CD14-positive monocyte (primary cell): ENCODE measurements around the gene SHROOM3. TPM values are rescaled to one million over a fixed set of nuclear protein-coding genes. Genes with fewer than 3 reads are reported as not detected.

ENCODE experiments used
- DNase-seq, 3 donors: peaks; one replicate each; pipeline ENCODE4 v3.0.0-alpha.2; 2011 to 2022
- H2AFZ ChIP-seq: 2 replicates; pipeline ENCODE4 v1.6.0; 2012; ENCODE audit warnings: mild to moderate bottlenecking, low read depth, low read length, inconsistent platforms; ENCODE audit not compliant: insufficient read depth, poor library complexity, severe bottlenecking
- H3K27ac ChIP-seq, 2 donors: 1 replicate in 1 of 2; 2 replicates in 1 of 2; pipeline ENCODE4 v1.5.1; 2012 to 2013; ENCODE audit warnings: low read length in 2 of 2, control low read depth in 1 of 2, inconsistent platforms in 1 of 2, low read depth in 1 of 2, mild to moderate bottlenecking in 1 of 2
- H3K27me3 ChIP-seq, 2 donors: one replicate each; pipeline versions ENCODE4 v1.6.0 to v1.6.1; 2011 to 2013; ENCODE audit warnings: low read length in 2 of 2; ENCODE audit not compliant: control insufficient read depth in 2 of 2, insufficient read depth in 2 of 2
- H3K36me3 ChIP-seq, 2 donors: replicated peaks in 1 of 2; 1 replicate in 1 of 2; 2 replicates in 1 of 2; pipeline versions ENCODE4 v1.5.1 to v1.6.1; 2012 to 2013; ENCODE audit warnings: low read length in 2 of 2, control low read depth in 1 of 2, inconsistent platforms in 1 of 2, mild to moderate bottlenecking in 1 of 2; ENCODE audit not compliant: insufficient read depth in 2 of 2, control insufficient read depth in 1 of 2
- H3K4me1 ChIP-seq, 2 donors: 1 replicate in 1 of 2; 2 replicates in 1 of 2; pipeline versions ENCODE4 v1.5.1 to v1.6.1; 2012 to 2013; ENCODE audit warnings: low read length in 2 of 2, control low read depth in 1 of 2, inconsistent platforms in 1 of 2, mild to moderate bottlenecking in 1 of 2, moderate library complexity in 1 of 2; ENCODE audit not compliant: insufficient read depth in 2 of 2, control insufficient read depth in 1 of 2
- H3K4me2 ChIP-seq: replicated peaks from 2 replicates; pipeline ENCODE3; 2012; ENCODE audit warnings: low read length, moderate library complexity, mild to moderate bottlenecking; ENCODE audit not compliant: poor library complexity, severe bottlenecking; ENCODE audit errors: extremely low read depth
- H3K4me3 ChIP-seq, 3 experiments: fragments of 200-600 bp in 1 of 3; sonication (generic) in 1 of 3; replicated peaks in 1 of 3; 1 replicate in 2 of 3; 2 replicates in 1 of 3; pipeline ENCODE4 v1.5.1; 2011 to 2013; ENCODE audit warnings: low read length in 3 of 3, mild to moderate bottlenecking in 3 of 3, control low read depth in 2 of 3, low read depth in 2 of 3, inconsistent platforms in 1 of 3, moderate library complexity in 1 of 3
- H3K79me2 ChIP-seq: 2 replicates; pipeline ENCODE4 v1.6.0; 2012; ENCODE audit warnings: mild to moderate bottlenecking, control low read depth, inconsistent platforms, low read length, moderate library complexity; ENCODE audit not compliant: insufficient read depth
- H3K9ac ChIP-seq: 2 replicates; pipeline ENCODE4 v1.6.0; 2017; ENCODE audit warnings: low read length, mild to moderate bottlenecking; ENCODE audit not compliant: insufficient read depth, poor library complexity, severe bottlenecking
- H3K9me3 ChIP-seq, 2 donors: replicated peaks in 1 of 2; 1 replicate in 1 of 2; 2 replicates in 1 of 2; pipeline versions ENCODE4 v1.5.1 to v1.6.1; 2012 to 2013; ENCODE audit warnings: low read length in 2 of 2, control low read depth in 1 of 2; ENCODE audit not compliant: control insufficient read depth in 1 of 2, insufficient read depth in 1 of 2
- H4K20me1 ChIP-seq: 2 replicates; pipeline ENCODE4 v1.6.0; 2012; ENCODE audit warnings: mild to moderate bottlenecking, low read length, control low read depth, moderate library complexity; ENCODE audit not compliant: insufficient read depth
- H3K27ac Mint-ChIP-seq, 7 donors: one replicate each; pipeline ENCODE4 v1.8.0; 2020; ENCODE audit warnings: mild to moderate bottlenecking in 7 of 7, mixed read lengths in 7 of 7, moderate library complexity in 6 of 7, inconsistent platforms in 2 of 7
- H3K27me3 Mint-ChIP-seq, 3 donors: one replicate each; pipeline ENCODE4 v1.8.0; 2021 to 2022; ENCODE audit warnings: low read depth in 3 of 3, mild to moderate bottlenecking in 3 of 3, mixed read lengths in 3 of 3, moderate library complexity in 3 of 3, inconsistent platforms in 1 of 3
- H3K36me3 Mint-ChIP-seq, 2 donors: one replicate each; pipeline ENCODE4 v1.8.0; 2020; ENCODE audit warnings: mixed read lengths in 2 of 2, inconsistent platforms in 1 of 2, mild to moderate bottlenecking in 1 of 2
- H3K4me1 Mint-ChIP-seq: one replicate; pipeline ENCODE4 v1.8.0; 2020; ENCODE audit warnings: mild to moderate bottlenecking, mixed read lengths
- H3K4me3 Mint-ChIP-seq, 2 donors: one replicate each; pipeline ENCODE4 v1.8.0; 2020; ENCODE audit warnings: mild to moderate bottlenecking in 2 of 2, mixed read lengths in 2 of 2, moderate library complexity in 1 of 2
- H3K9me3 Mint-ChIP-seq, 7 donors: one replicate each; pipeline ENCODE4 v1.8.0; 2020 to 2022; ENCODE audit warnings: mixed read lengths in 7 of 7, mild to moderate bottlenecking in 6 of 7, moderate library complexity in 6 of 7, inconsistent platforms in 2 of 7
- WGBS: methylation state at CpG from one replicate; pipeline ENCODE4 v1.1.5; 2013; ENCODE audit warnings: missing lambda C conversion rate; ENCODE audit not compliant: insufficient coverage; 5-methylcytosine and 5-hydroxymethylcytosine counted together
- intact Hi-C, 2 donors: fragments of 100-400 bp; cut with micrococcal nuclease; formaldehyde crosslinking; loops; one replicate each; pipeline versions ENCODE4 v1.15.0 to v1.15.1; 2023
- polyA plus RNA-seq, 3 donors: library from polyadenylated mRNA; depleted of rRNA in 1 of 3; unstranded in 2 of 3; stranded (reverse) in 1 of 3; fragments of 300-500 nt in 2 of 3; fragments of >200 nt in 1 of 3; fragmentation: Illumina TruSeq in 2 of 3; gene quantifications; 1 replicate in 2 of 3; 2 replicates in 1 of 3; pipeline ENCODE4 v1.2.3, GENCODE V29; 2012 to 2021
- TF ChIP-seq, protein P1 (sequence below): fragments of 200-600 bp; IDR thresholded peaks from one replicate; pipeline ENCODE4 v1.8.0; 2022; ENCODE audit warnings: antibody characterized with exemption, mild to moderate bottlenecking

The SHROOM3 gene
- polyA plus RNA-seq, 3 donors: not detected

DNA sequence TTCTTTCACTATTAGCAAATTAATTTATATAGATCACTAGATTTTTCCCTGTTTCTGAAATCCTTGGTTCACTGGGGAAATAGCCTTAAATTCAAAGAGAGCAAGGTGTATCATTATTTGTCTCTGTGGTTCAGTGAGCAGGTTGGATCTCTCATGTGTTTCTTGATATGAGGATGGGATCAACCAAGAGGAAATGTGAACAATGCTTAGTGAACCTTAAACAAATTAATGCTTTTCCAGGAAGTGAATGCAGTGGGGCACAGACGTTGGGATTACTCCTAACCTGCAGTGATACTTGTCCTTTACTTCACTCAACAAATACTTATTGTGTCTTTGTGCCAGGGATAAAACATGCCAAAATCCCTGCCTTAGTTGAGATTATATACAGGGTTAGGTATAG, 193.2 kb downstream of the SHROOM3 start:
- Histone ChIP-seq H3K4me3 (no peak overlapping the region), H3K4me1 (no peaks in the 10 kb centered on the region), H3K4me2 (no peak overlapping the region), H3K79me2 (no peaks in the 10 kb centered on the region), H2AFZ (no peak overlapping the region), H4K20me1 (no peaks in the 10 kb centered on the region), H3K36me3 (no peaks in the 10 kb centered on the region), H3K9ac (no peak overlapping the region), H3K27ac (no peak overlapping the region), H3K27me3 (no peaks in the 10 kb centered on the region), H3K9me3 (peaks cover 0 to 3% of the 10 kb centered on the region in 2 donors)
- Mint-ChIP-seq H3K27ac (no peak overlapping the region), H3K9me3 (peaks cover 0 to 12% (median 4%) of the 10 kb centered on the region in 7 donors), H3K36me3 (no peaks in the 10 kb centered on the region), H3K27me3 (peaks cover 4 to 7% (median 5%) of the 10 kb centered on the region in 3 donors), H3K4me1 (no peaks in the 10 kb centered on the region), H3K4me3 (no peak overlapping the region)
- no CpG with 5 or more reads among the region's 1 CpG for WGBS
- no peak for DNase-seq
- intact Hi-C loops: no loop called here
- TF ChIP-seq, protein P1, sequence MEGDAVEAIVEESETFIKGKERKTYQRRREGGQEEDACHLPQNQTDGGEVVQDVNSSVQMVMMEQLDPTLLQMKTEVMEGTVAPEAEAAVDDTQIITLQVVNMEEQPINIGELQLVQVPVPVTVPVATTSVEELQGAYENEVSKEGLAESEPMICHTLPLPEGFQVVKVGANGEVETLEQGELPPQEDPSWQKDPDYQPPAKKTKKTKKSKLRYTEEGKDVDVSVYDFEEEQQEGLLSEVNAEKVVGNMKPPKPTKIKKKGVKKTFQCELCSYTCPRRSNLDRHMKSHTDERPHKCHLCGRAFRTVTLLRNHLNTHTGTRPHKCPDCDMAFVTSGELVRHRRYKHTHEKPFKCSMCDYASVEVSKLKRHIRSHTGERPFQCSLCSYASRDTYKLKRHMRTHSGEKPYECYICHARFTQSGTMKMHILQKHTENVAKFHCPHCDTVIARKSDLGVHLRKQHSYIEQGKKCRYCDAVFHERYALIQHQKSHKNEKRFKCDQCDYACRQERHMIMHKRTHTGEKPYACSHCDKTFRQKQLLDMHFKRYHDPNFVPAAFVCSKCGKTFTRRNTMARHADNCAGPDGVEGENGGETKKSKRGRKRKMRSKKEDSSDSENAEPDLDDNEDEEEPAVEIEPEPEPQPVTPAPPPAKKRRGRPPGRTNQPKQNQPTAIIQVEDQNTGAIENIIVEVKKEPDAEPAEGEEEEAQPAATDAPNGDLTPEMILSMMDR: no peak

DNA sequence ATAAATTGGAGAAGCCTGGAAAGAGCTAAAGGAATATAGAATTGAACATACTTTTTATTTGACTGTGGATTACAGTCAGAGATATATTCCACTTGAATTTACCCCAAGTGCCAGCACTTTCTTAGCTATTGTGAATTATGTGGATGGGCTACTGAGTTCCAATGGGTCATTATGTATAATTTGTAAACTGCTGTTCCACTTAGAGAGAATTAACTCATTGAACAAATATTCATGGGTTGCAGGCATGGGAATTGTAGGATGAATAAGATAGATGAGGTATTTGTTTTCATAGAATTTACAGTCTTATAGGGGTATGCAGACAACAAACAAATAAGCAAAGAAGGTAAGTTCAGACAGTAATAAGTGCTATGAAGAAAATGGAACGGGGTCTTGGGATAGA, 195.7 kb downstream of the SHROOM3 start:
- peaks cover 0 to 14% (median 4%) of the 10 kb centered on the region in 7 donors for H3K9me3 Mint-ChIP-seq
- TF ChIP-seq, protein P1: no peak
- no peaks in the 10 kb centered on the region for H3K36me3 Mint-ChIP-seq
- no peak overlapping the region for H3K27ac Mint-ChIP-seq
- Histone ChIP-seq H4K20me1 (no peaks in the 10 kb centered on the region), H3K4me1 (no peaks in the 10 kb centered on the region), H3K27me3 (peaks cover 0 to 2% of the 10 kb centered on the region in 2 donors), H3K79me2 (no peaks in the 10 kb centered on the region), H3K4me2 (no peak overlapping the region), H3K27ac (no peak overlapping the region), H3K9me3 (peaks cover 0 to 3% of the 10 kb centered on the region in 2 donors), H3K9ac (no peak overlapping the region), H2AFZ (no peak overlapping the region), H3K36me3 (no peaks in the 10 kb centered on the region), H3K4me3 (no peak overlapping the region)
- no peak overlapping the region for H3K4me3 Mint-ChIP-seq
- no peak for DNase-seq
- H3K27me3 Mint-ChIP-seq: peaks cover 3 to 6% (median 4%) of the 10 kb centered on the region in 3 donors
- intact Hi-C loops: no loop called here
- 100% methylated on average over 1 of the region's 1 CpG for WGBS
- no peaks in the 10 kb centered on the region for H3K4me1 Mint-ChIP-seq
